ENCODE results near the gene PRKAG1.

- TF ChIP-seq CTCF (IDR thresholded peaks at IDR 0.05) (no peak), POLR2A (IDR thresholded peaks at IDR 0.05) (no peak)
Measured at GRCh38 chr12:48958049-48958388, 60.6 kb downstream of the PRKAG1 start.

All from Peyer's patch (tissue), 4 donors.